Measurements from ENCODE around the gene BBX.
"Not testable (repeated sequence)": the region's sequence is repeated elsewhere in the genome, so short reads cannot be mapped to it uniquely, and the experiment has no call there.

BBX gene

DNA sequence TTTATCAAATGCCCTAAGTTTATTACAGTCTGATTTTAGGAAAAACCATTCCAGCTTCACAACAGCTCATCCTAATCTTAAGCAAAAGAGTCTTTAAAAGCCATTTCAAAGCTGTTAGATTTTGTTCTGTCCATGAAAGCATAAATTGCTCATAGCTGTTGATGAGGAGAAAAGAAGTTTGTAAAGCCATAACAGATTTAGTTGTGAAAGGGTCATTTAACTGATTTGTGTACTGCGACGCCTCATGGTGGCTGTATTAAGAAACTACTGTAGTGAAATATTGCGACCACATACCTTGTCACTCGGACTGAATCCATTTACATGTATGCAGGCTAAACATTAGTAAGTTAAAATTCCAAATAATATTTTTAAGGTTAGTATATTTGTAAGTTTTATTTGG lies 20.9 kb downstream of the BBX start:
- peak; percentile 27 for DNase-seq (ENCODE audit: low spot score)

- DNase-seq (ENCODE audit: low spot score), result no peak
Measured at GRCh38 chr3:107545680-107546120, 22.9 kb downstream of the BBX start.

DNA sequence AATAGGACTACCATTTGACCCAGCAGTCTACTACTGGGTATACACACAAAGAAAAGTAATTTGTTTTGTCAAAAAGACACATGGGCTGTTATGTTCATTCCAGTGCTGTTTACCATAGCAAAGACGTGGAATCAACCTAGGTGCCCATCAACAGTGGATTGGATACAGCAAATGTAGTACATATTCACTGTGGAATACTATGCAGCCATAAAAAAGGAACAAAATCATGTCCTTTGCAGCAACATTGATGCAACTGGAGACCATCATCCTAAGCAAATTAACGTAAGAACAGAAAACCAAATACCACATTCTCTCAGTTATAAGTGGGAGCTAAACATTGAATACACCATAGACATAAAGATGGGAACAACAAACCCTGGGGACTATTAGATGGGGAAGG lies 25.8 kb downstream of the BBX start:
- DNase-seq (ENCODE audit: low spot score), result no peak

GRCh38 chr3:107555359-107555758 lies 32.6 kb downstream of the BBX start:
- DNase-seq (ENCODE audit: low spot score), result no peak

DNA sequence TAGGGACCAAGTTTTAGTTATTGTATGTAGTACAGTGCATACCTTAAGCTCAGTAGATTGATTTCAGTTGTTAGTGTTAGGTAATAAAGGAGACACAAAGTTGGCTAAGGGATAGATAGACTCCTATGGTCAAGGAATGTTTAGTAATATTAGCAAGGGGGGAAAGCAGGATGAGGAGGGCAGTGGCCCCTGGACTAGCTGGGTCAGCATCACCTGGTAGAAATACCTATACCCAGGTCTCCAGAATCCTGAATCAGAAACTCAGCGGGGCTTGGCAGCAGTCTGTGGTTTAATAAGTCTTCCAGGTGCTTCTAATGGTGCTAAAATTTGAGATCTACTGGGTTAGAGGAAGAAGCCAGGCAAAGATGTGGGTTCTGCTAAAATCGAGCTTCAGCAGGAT lies 35.0 kb downstream of the BBX start:
- DNase-seq (ENCODE audit: low spot score), result no peak

DNA sequence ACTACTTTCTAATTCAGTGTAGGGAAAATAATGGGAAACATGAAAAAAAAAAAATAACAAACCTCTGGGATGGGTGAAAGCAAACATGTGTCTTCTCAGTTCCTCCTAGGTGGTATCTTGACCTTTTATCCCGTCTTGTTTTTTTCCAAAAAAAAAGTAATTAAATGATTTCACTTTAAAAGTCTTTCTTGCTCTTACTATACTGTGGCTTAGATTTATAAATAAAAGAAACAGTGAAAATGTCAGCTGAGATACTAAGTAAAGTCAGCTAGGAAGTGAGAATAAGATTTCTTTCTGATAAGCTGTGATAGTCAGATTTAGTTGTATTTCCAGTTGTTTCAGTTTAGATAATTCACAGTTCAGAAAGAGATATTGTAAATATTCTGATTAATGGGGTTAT lies 37.4 kb downstream of the BBX start:
- DNase-seq (ENCODE audit: low spot score), result no peak

DNA sequence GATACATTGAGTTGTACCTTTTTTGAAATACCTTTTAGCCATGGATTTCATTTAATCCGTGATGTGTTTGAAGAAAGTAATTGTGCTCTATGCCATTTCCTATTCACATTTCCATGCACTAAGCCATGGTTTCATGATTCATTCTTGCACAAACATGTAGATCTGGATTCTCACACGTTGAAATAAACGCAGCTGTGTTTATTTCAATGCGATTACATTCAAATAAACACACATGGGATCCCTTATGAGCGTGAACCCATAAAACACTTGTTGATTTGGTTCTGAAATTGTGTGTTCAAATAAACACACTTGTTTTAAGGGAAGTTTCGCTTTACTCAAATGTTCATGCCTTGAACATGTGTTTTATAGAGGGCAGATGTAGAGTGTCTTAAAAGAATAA lies 39.2 kb downstream of the BBX start:
- DNase-seq (ENCODE audit: low spot score), result no peak

DNA sequence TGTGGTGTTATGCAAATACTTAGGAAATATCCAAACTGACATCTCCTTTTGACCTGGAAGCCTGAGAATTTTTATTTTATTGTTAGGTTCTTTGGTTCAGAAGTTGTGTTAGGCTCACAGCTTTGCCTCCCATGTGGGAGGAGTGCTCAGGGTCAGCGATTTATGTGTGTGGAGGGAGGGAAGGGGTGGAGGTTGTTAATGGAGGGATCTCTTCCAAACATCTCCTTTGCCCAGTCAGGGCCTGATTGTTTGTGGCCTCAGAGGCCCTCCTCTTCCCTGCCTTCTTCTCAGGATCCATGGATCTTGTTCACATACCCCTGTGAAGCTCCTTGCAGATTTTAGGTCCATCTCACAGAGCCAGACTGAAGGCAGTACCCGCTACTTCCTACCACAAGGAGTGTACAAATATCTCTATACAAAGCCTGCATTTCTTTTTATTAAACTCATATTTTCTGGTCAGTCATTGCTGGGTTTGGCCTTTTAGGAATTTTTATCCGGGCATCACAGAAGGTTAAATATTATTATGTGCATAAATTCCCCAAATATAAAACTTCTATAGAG lies 40.3 kb downstream of the BBX start:
- DNase-seq (ENCODE audit: low spot score), result no peak

GRCh38 chr3:107565244-107565643 lies 42.5 kb downstream of the BBX start:
- DNase-seq (ENCODE audit: low spot score), result not testable (repeated sequence)

DNA sequence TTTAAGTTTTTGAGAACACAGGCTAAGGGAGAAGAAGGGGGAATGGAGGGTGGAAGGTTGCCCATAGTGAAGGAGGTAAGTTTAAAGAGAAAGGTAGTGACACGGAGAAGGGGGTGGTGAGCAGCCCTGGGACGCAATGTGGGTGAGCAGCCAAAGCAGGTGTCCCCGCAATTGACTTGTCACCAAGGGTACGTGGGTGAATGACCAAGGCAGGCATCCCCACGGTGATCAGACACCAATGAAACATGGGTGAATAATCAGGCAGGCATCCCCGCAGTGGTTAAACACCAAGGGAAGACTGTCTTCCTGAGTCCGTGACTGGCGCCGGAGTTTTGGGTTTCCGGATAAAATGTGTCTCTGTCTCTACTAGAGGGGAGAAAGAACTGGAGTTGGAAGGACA lies 48.3 kb downstream of the BBX start:
- DNase-seq (ENCODE audit: low spot score), result not testable (repeated sequence)

GRCh38 chr3:107571492-107571891 lies 48.7 kb downstream of the BBX start:
- not testable (repeated sequence) for DNase-seq (ENCODE audit: low spot score)

- peak; percentile 48 for DNase-seq (ENCODE audit: low spot score)
Measured at GRCh38 chr3:107574650-107575049, 51.9 kb downstream of the BBX start.

- no peak for DNase-seq (ENCODE audit: low spot score)
Measured at GRCh38 chr3:107578091-107578490, 55.3 kb downstream of the BBX start.

DNA sequence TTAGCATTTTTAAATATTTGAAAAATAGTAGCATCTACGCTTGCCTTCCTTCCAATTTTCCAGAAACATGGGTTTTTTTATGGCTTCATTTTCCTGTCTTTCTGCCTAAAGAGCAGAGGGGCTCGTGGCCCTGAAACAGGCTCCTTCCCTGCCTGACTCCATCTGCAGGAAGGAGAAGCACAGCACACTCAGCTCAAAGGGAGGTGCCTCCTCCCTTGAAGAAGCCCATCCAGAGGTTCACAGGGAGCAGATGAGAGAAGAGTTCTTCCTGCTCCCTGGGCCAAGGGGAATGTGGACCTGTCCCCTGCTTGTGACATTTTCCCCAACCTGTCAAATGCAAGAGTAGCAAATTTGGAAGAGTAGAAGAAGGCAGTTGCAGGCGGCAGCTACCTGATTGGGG lies 55.8 kb downstream of the BBX start:
- no peak for DNase-seq (ENCODE audit: low spot score)

DNA sequence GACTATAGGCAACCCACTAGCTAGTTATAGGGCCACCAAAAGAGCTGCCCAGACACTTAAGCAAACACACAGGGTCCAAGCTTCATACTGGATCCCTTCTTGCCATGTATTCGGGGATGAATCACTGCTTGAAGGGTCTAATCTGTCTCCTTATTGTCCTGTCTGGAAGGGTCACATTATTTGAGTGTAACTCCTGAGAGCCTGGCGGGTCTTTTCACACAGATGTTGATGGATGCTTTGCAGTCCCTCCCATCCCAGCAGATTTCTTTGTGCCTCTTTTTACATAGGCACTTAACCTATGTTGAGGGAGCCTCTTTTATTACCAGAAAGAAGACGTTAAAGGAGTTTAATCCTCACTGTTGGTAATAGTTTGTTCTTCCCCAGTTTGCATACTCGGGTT lies 56.6 kb downstream of the BBX start:
- DNase-seq (ENCODE audit: low spot score), result no peak

- no peak for DNase-seq (ENCODE audit: low spot score)
Measured at GRCh38 chr3:107581230-107581629, 58.5 kb downstream of the BBX start.

DNA sequence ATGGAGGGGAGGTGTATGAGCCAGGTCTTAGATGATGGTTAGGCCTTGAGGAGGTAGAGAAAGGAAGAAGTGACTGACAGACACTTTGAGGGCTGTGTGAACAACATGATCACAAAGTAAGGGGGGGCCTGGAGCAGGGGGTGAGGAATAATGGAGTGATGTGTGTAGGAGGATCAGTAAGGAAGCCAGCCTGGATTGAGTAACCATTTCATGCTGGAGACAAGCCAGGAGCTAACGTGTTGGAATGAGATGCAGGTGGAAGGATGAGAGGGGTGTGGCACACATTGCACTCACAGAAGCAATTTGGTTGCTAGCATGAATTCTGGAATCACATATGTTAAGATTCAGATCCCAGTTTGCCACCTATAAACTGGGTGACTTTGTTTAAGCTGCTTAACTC lies 65.5 kb downstream of the BBX start:
- no peak for DNase-seq (ENCODE audit: low spot score)

GRCh38 chr3:107589454-107589853 lies 66.7 kb downstream of the BBX start:
- DNase-seq (ENCODE audit: low spot score), result no peak

DNA sequence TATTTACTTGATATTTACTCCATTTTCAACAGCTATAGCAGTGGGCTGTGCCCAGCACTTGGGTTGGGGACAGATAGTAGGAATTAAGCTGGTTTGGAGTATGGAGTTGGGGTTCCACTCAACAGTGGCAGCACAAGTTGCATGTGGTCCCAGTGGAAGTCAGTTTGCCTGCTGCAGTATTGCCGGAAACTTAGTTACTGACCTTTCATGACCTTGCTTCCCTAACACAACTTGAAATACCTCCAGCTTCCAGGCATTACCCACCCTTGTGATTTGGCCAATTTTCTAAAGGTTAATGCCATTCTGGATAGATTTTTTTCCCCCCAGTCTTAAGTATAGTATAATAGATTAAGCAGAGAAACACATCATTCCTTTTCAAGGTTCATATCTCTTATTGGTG lies 68.0 kb downstream of the BBX start:
- DNase-seq (ENCODE audit: low spot score), result no peak

- no peak for DNase-seq (ENCODE audit: low spot score)
Measured at GRCh38 chr3:107592073-107592472, 69.3 kb downstream of the BBX start.

DNA sequence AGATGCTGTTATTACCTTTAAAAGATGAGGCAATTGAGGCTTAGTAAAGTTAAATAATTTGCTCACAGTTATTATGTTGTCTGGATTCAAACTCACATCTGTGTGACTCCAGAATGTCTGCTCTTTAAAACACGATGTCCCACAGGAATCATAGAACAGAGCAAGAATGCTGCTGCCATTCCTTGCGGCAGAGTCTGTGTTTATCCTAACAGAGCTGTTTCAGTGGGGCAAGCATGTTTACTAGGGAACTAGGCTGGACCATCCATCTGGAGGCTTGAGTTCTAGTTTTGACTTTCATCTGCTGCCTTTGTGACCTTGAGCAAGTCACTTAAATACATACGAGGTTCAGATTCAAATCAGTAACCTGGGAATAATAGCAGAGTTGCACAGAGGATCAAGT lies 72.1 kb downstream of the BBX start:
- DNase-seq (ENCODE audit: low spot score), result no peak

DNA sequence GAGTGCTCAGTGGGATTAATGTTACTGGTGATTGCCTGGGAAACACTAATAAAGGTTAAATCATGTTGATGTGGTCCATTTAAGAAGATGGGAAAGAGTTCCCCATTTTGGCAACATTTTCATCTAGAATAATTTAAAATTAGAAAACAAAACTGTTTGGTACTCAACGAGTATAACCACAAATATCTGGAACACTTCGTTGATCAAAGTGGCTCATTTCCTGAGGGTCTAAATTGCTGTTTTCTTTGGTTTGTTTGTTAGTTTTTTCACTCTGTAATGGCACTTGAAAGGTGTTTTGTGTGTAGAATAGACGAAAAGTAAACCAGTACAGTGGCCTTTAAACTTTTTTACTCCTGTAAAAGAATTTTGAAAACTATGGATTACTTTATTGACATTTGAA lies 73.9 kb downstream of the BBX start:
- DNase-seq (ENCODE audit: low spot score), result no peak

GRCh38 chr3:107598926-107599771 lies 76.4 kb downstream of the BBX start:
- DNase-seq (ENCODE audit: low spot score), result no peak

DNA sequence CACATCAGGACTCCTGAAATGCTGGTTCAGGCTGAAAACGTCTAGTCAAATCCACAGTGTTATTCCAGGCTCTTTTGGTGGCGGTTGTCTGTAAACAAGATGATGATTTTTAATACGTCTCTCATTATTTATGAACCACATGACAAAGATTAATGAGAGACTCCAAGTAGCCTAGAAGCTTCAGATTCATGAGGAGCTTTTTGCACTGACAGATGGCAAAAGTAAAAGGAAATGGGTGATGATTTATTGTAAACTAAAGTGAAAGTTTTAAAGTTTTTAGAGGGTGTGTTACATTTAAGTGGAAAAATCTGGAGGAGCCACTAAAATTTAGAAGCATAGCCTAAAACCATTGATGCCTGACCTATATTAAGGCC lies 77.0 kb downstream of the BBX start:
- DNase-seq (ENCODE audit: low spot score), result no peak
